ENCODE results near the gene CHGA.

Gene CHGA

DNA sequence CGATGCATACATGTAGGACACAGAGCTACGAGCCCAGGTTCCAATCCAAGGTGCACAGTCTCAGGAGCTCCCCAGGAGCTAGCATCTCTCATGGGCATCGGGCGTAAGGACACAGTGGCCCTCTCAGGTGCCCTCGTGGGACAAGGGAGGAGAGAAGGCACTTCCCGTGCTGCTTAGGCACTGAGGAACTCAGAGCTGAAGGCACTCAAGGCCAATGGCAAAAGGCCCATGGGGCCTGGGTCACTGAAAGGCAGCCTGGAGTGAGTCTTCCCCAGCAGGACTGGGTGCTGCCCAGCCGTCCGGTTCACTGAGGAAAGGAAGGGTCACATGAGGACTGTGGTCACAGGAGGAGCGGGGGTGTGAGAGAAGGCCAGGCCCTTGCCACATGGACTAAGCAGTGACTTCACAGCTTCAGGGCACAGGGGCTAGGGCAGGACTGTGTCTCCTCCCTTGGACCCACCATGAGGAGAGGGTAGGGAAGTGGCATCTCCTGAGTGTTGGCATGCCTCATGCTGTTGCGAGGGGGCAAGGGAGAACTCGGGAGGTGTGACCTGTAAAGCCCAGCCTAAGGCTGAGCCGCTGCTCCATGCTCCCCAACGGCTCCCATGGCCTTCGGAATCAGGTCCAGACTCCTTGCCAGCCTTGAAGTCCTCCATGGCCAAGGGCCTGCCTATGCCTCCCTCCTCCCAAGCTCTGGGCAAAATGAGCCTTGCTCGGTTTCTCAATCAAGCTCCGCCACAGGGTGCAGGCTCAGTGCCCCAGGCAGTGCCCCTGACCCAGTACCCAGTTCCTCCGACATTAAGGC lies 51.8 kb downstream of the CHGA start:
- TF ChIP-seq GABPA (IDR thresholded peaks at IDR 0.05; ENCODE audit: low read depth): no peak
- no peak for TF ChIP-seq POLR2AphosphoS5 (IDR thresholded peaks at IDR 0.05; ENCODE audit: low read depth)
- TF ChIP-seq REST (IDR thresholded peaks at IDR 0.05; ENCODE audit: insufficient replicate concordance, low read depth): no peak
- no peak for TF ChIP-seq SPI1 (IDR thresholded peaks at IDR 0.05; ENCODE audit: borderline replicate concordance, low read depth)
- TF ChIP-seq, protein P1, sequence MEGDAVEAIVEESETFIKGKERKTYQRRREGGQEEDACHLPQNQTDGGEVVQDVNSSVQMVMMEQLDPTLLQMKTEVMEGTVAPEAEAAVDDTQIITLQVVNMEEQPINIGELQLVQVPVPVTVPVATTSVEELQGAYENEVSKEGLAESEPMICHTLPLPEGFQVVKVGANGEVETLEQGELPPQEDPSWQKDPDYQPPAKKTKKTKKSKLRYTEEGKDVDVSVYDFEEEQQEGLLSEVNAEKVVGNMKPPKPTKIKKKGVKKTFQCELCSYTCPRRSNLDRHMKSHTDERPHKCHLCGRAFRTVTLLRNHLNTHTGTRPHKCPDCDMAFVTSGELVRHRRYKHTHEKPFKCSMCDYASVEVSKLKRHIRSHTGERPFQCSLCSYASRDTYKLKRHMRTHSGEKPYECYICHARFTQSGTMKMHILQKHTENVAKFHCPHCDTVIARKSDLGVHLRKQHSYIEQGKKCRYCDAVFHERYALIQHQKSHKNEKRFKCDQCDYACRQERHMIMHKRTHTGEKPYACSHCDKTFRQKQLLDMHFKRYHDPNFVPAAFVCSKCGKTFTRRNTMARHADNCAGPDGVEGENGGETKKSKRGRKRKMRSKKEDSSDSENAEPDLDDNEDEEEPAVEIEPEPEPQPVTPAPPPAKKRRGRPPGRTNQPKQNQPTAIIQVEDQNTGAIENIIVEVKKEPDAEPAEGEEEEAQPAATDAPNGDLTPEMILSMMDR (IDR thresholded peaks at IDR 0.05; ENCODE audit: insufficient read depth, low read length): no peak
- H3K27me3 ChIP-seq (ENCODE audit: insufficient read depth, poor library complexity, severe bottlenecking): no peaks in the 10 kb centered on the region
- H3K27ac ChIP-seq (replicated peaks): no peak overlapping the region
- DNase-seq (ENCODE audit: low read depth in 1 of 2, low spot score in 1 of 2): no peak
- H3K4me3 ChIP-seq (replicated peaks; ENCODE audit: insufficient read depth, low read length): no peak overlapping the region

GRCh38 chr14:92976268-92976667 lies 53.3 kb downstream of the CHGA start:
- H3K27me3 ChIP-seq (ENCODE audit: insufficient read depth, poor library complexity, severe bottlenecking): no peaks in the 10 kb centered on the region
- TF ChIP-seq SPI1 (IDR thresholded peaks at IDR 0.05; ENCODE audit: borderline replicate concordance, low read depth) (no peak), GABPA (IDR thresholded peaks at IDR 0.05; ENCODE audit: low read depth) (no peak), REST (IDR thresholded peaks at IDR 0.05; ENCODE audit: insufficient replicate concordance, low read depth) (no peak), POLR2AphosphoS5 (IDR thresholded peaks at IDR 0.05; ENCODE audit: low read depth) (no peak)
- TF ChIP-seq, protein P1 (IDR thresholded peaks at IDR 0.05; ENCODE audit: insufficient read depth, low read length): no peak
- no peak overlapping the region for H3K4me3 ChIP-seq (replicated peaks; ENCODE audit: insufficient read depth, low read length)
- no peak for DNase-seq (ENCODE audit: low read depth in 1 of 2, low spot score in 1 of 2)
- no peak overlapping the region for H3K27ac ChIP-seq (replicated peaks)

GRCh38 chr14:92978229-92979021 lies 55.5 kb downstream of the CHGA start:
- DNase-seq (ENCODE audit: low read depth in 1 of 2, low spot score in 1 of 2): no peak
- Histone ChIP-seq H3K4me3 (replicated peaks; ENCODE audit: insufficient read depth, low read length) (no peak overlapping the region), H3K27ac (replicated peaks) (no peak overlapping the region), H3K27me3 (ENCODE audit: insufficient read depth, poor library complexity, severe bottlenecking) (no peaks in the 10 kb centered on the region)
- no peak for TF ChIP-seq SPI1 (IDR thresholded peaks at IDR 0.05; ENCODE audit: borderline replicate concordance, low read depth)
- TF ChIP-seq REST (IDR thresholded peaks at IDR 0.05; ENCODE audit: insufficient replicate concordance, low read depth): no peak
- no peak for TF ChIP-seq GABPA (IDR thresholded peaks at IDR 0.05; ENCODE audit: low read depth)
- TF ChIP-seq, protein P1 (IDR thresholded peaks at IDR 0.05; ENCODE audit: insufficient read depth, low read length): no peak
- TF ChIP-seq POLR2AphosphoS5 (IDR thresholded peaks at IDR 0.05; ENCODE audit: low read depth): no peak

All from HL-60 (cell line).